NCI-H1417 treated with DMSO at 0.1 percent for 48 hours (cell line): ENCODE results near the gene CRHR2.

ENCODE experiments used
- DNase-seq: peaks from one replicate; lab custom pipeline; 2025; lab: John Stamatoyannopoulos, UW

The CRHR2 gene

GRCh38 chr7:30706908-30707307 is 24.7 kb upstream of the CRHR2 start:
- DNase-seq: no peak

GRCh38 chr7:30706316-30706715 is 24.1 kb upstream of the CRHR2 start:
- DNase-seq: no peak

- DNase-seq: no peak
Measured at GRCh38 chr7:30705596-30705995, 23.3 kb upstream of the CRHR2 start.

- DNase-seq: no peak
Measured at GRCh38 chr7:30705008-30705407, 22.8 kb upstream of the CRHR2 start.

GRCh38 chr7:30703756-30704155 is 21.5 kb upstream of the CRHR2 start:
- no peak for DNase-seq

- no peak for DNase-seq
Measured at GRCh38 chr7:30702200-30702599, 19.9 kb upstream of the CRHR2 start.

- DNase-seq: no peak
Measured at GRCh38 chr7:30700941-30701340, 18.7 kb upstream of the CRHR2 start.

GRCh38 chr7:30699706-30700495 is 17.6 kb upstream of the CRHR2 start:
- DNase-seq: no peak

GRCh38 chr7:30698481-30698880 is 16.2 kb upstream of the CRHR2 start:
- no peak for DNase-seq

- DNase-seq: no peak
Measured at GRCh38 chr7:30697719-30698460, 15.6 kb upstream of the CRHR2 start.

- DNase-seq: no peak
Measured at GRCh38 chr7:30694774-30695721, 12.8 kb upstream of the CRHR2 start.

- no peak for DNase-seq
Measured at GRCh38 chr7:30694218-30694745, 12.0 kb upstream of the CRHR2 start.

GRCh38 chr7:30692882-30693281 is 10.6 kb upstream of the CRHR2 start:
- no peak for DNase-seq

GRCh38 chr7:30692438-30692837 is 10.2 kb upstream of the CRHR2 start:
- no peak for DNase-seq

- no peak for DNase-seq
Measured at GRCh38 chr7:30690011-30690410, 7.8 kb upstream of the CRHR2 start.

- DNase-seq: no peak
Measured at GRCh38 chr7:30688718-30689221, 6.5 kb upstream of the CRHR2 start.

- DNase-seq: no peak
Measured at GRCh38 chr7:30687604-30688003, 5.3 kb upstream of the CRHR2 start.

- DNase-seq: no peak
Measured at GRCh38 chr7:30684351-30684750, 2.1 kb upstream of the CRHR2 start.

GRCh38 chr7:30683816-30684215 is 1.6 kb upstream of the CRHR2 start:
- no peak for DNase-seq

- no peak for DNase-seq
Measured at GRCh38 chr7:30683306-30683705, 1.1 kb upstream of the CRHR2 start.

- no peak for DNase-seq
Measured at GRCh38 chr7:30681815-30682211, 443 bp downstream of the CRHR2 start.

GRCh38 chr7:30681331-30681797 is 892 bp downstream of the CRHR2 start:
- no peak for DNase-seq
